ENCODE results near the gene IQGAP2. TPM values are rescaled to one million over a fixed set of nuclear protein-coding genes. Genes with fewer than 3 reads are reported as not detected.

The IQGAP2 gene
- total and polyA plus RNA-seq, 9 of the 15 experiments (the other 6 are each of a cell fraction or from before 2014, with no cell fraction given): 8.7 to 23.2 (median 17.4) TPM

DNA sequence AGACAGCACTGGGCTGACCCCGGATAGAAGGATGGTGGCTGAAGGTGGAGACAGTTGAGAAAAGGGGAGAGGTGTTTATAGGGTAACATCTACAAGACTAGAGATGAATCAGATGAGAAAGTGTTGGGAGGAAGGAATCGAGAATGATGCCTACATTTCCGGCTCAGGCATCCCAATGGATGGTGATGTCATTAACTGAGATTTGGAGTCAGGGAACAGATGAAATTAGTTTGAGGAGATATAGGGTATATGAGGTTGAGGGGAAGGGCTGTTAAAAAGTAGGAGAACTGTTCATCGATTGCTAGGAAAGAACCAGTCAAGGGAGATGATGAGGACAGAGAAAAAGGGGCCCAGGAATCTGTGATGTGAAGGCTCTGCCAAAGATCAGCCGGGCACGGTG is 24.7 kb upstream of the IQGAP2 start:
- Histone ChIP-seq H3K4me1 (replicated peaks in 1 of 2; ENCODE audit: control insufficient read depth in 2 of 2, insufficient read depth in 2 of 2, low read length in 2 of 2) (peaks cover 2 to 22% of the 10 kb centered on the region in 2 experiments; a peak in 3 of 5 replicates), H3K9me3 (replicated peaks; ENCODE audit: control insufficient read depth, insufficient read depth, low read depth, low read length) (no peaks in the 10 kb centered on the region), H3K79me2 (ENCODE audit: control insufficient read depth, insufficient read depth, low read length) (no peaks in the 10 kb centered on the region), H4K20me1 (replicated peaks; ENCODE audit: control insufficient read depth, insufficient read depth, low read length) (no peaks in the 10 kb centered on the region), H3K27ac (ENCODE audit: extremely low read depth, low read depth, low read length) (no peak overlapping the region), H3K27me3 (ENCODE audit: control insufficient read depth in 2 of 2, insufficient read depth in 2 of 2, low read length in 2 of 2) (no peaks in the 10 kb centered on the region), H3K9me1 (ENCODE audit: control insufficient read depth, insufficient read depth, low read length) (no peaks in the 10 kb centered on the region), H3K36me3 (ENCODE audit: control insufficient read depth, insufficient read depth, low read length) (no peaks in the 10 kb centered on the region), H2AFZ (ENCODE audit: low read depth, low read length) (no peak overlapping the region), H3K9ac (ENCODE audit: insufficient read depth in 1 of 2, low read depth in 2 of 2, low read length in 2 of 2) (no peak overlapping the region), H3K4me3 (no peak overlapping the region), H3K4me2 (ENCODE audit: insufficient read depth, low read length) (no peak overlapping the region)
- intact Hi-C loops (cut with micrococcal nuclease): no loop called here
- TF ChIP-seq RBM34 (IDR thresholded peaks at IDR 0.05; ENCODE audit: borderline replicate concordance, insufficient read depth, low read length): no peak
- no peak for TF ChIP-seq STAT6 (CRISPR knock-in tag; IDR thresholded peaks at IDR 0.05)
- TF ChIP-seq ZNF398 (CRISPR knock-in tag; IDR thresholded peaks at IDR 0.05): no peak
- no peak for TF ChIP-seq ETV1 (tag; conservative IDR thresholded peaks at IDR 0.05; ENCODE audit: low read depth)
- no peak for TF ChIP-seq MAFG (tag; conservative IDR thresholded peaks at IDR 0.05)
- no peak for TF ChIP-seq TSC22D4 (tag; IDR thresholded peaks at IDR 0.05)
- no peak for TF ChIP-seq ZNF707 (CRISPR knock-in tag; conservative IDR thresholded peaks at IDR 0.05)
- no peak for TF ChIP-seq HCFC1 (IDR thresholded peaks at IDR 0.05; ENCODE audit: low read depth, low read length)
- TF ChIP-seq ZFX (CRISPR knock-in tag; IDR thresholded peaks at IDR 0.05): no peak
- no peak for TF ChIP-seq EZH2 (IDR thresholded peaks at IDR 0.05; ENCODE audit: borderline replicate concordance, low read depth, low read length)
- no peak for TF ChIP-seq RCOR1 (IDR thresholded peaks at IDR 0.05; ENCODE audit: borderline replicate concordance in 1 of 2, low read depth in 2 of 2, low read length in 2 of 2)
- TF ChIP-seq FUS (optimal IDR thresholded peaks at IDR 0.05; ENCODE audit: low read depth, low read length): no peak
- TF ChIP-seq THAP7 (CRISPR knock-in tag; IDR thresholded peaks at IDR 0.05): no peak
- 58% methylated on average over 5 of the region's 6 CpGs for WGBS (ENCODE audit: insufficient coverage, low coverage, missing lambda C conversion rate)
- in situ Hi-C loops (cut with MboI): no loop called here
- POLR2A ChIA-PET: no interaction called here
- CTCF ChIA-PET (ENCODE audit: low intra/inter-chr PET ratio): no interaction called here
- FAIRE-seq: no peak
- no peak for DNase-seq (ENCODE audit: extremely low read depth in 1 of 4, low spot score in 3 of 4)
- no TSS peak for BruUV-seq (replicated peaks)
- ATAC-seq: no peak
